RWPE1 (cell line): Measurements from ENCODE around the gene FAM228B.

Experiments
- CTCF ChIA-PET: fragments of 350-600 bp; sonication (Branson Sonifier 250); formaldehyde crosslinking; extraction: SDS; loops from one replicate; lab custom pipeline; 2021; lab: Yijun Ruan, JAX
- POLR2A ChIA-PET: fragments of 400-600 bp; formaldehyde crosslinking; extraction: SDS; loops from one replicate; lab custom pipeline; 2020; ENCODE audit warnings: antibody characterized with exemption; ENCODE audit not compliant: low non-redundant PET; lab: Yijun Ruan, JAX
- DNase-seq: peaks from one replicate; pipeline ENCODE4 v3.0.0; 2012; ENCODE audit warnings: low spot score
- H3K27ac ChIP-seq: fragments of 450-650 bp; 2 replicates; pipeline ENCODE4 v1.5.1; 2017
- CTCF ChIP-seq: fragments of 450-650 bp; conservative IDR thresholded peaks from 2 replicates; pipeline ENCODE4 v1.5.1; 2017; ENCODE audit warnings: low read depth, mild to moderate bottlenecking

FAM228B gene

GRCh38 chr2:24123195-24123921 lies at the start of gene FAM228B, which contains the start of gene PFN4:
Gene FAM228B (plus strand): TSS chr2:24123469. CDS start chr2:24124362, 893 bp downstream.
Gene PFN4 (minus strand): TSS chr2:24123334. CDS start chr2:24122535, 799 bp downstream.
- CTCF ChIA-PET: interaction anchor here (2.3 kb wide), 1 partner anchor 39 kb away, joined by 10 read pairs; the partner anchor contains the start of gene TP53I3
- POLR2A ChIA-PET: no interaction called here
- peak within 1 kb of the TSS; percentile 72 for H3K27ac ChIP-seq
- DNase-seq: peak; percentile 79
- no peak for TF ChIP-seq CTCF

- no peak for TF ChIP-seq CTCF
- DNase-seq: no peak
- ChIA-PET POLR2A (no interaction called here), CTCF (no interaction called here)
- no peak overlapping the region for H3K27ac ChIP-seq
Measured at GRCh38 chr2:24073816-24074215, 49.5 kb upstream of the FAM228B start.

GRCh38 chr2:24075259-24075658 lies 48.0 kb upstream of the FAM228B start:
- TF ChIP-seq CTCF: no peak
- no peak for DNase-seq
- CTCF ChIA-PET: no interaction called here
- POLR2A ChIA-PET: no interaction called here
- H3K27ac ChIP-seq: no peak overlapping the region

GRCh38 chr2:24075915-24076848 lies 47.1 kb upstream of the FAM228B start, which contains the start of gene SF3B6:
Gene SF3B6 (minus strand): TSS chr2:24076326. CDS start chr2:24076229, 97 bp downstream.
- TF ChIP-seq CTCF: no peak
- ChIA-PET POLR2A (interaction anchor here (0.5 to 1.0 kb wide), 3 partner anchors 30 to 149 kb away, joined by 3 to 6 read pairs (median 3); partner anchors contain the start of gene ATAD2B), CTCF (interaction anchor here (0.6 to 1.6 kb wide), 3 partner anchors 97 to 150 kb away, joined by 3 to 5 read pairs (median 4); partner anchors contain the start of gene ATAD2B)
- peak within 1 kb of the TSS; percentile 90 for H3K27ac ChIP-seq
- peak; percentile 97 for DNase-seq

- POLR2A ChIA-PET: interaction anchor here (0.5 to 1.0 kb wide), 3 partner anchors 29 to 150 kb away, joined by 3 to 6 read pairs (median 3); partner anchors contain the start of gene ATAD2B
- TF ChIP-seq CTCF: no peak
- DNase-seq: peak; percentile 9
- peak overlapping the region; percentile 90 for H3K27ac ChIP-seq
- CTCF ChIA-PET: interaction anchor here (0.6 to 1.6 kb wide), 2 partner anchors 136 to 150 kb away, joined by 4 to 5 read pairs; partner anchors contain the start of genes ATAD2B and UBXN2A
Measured at GRCh38 chr2:24076849-24077534, 46.3 kb upstream of the FAM228B start.
